ENCODE data around the gene MYD88. TPM values are rescaled to one million over a fixed set of nuclear protein-coding genes. Genes with fewer than 3 reads are reported as not detected.

The MYD88 gene
- 100 to 1,000 TPM in 3 of 6 donors, 10 to 100 TPM in 3; 82.4 to 136 (median 102) TPM for polyA plus RNA-seq (ENCODE audit: low read depth in 6 of 6)

DNA sequence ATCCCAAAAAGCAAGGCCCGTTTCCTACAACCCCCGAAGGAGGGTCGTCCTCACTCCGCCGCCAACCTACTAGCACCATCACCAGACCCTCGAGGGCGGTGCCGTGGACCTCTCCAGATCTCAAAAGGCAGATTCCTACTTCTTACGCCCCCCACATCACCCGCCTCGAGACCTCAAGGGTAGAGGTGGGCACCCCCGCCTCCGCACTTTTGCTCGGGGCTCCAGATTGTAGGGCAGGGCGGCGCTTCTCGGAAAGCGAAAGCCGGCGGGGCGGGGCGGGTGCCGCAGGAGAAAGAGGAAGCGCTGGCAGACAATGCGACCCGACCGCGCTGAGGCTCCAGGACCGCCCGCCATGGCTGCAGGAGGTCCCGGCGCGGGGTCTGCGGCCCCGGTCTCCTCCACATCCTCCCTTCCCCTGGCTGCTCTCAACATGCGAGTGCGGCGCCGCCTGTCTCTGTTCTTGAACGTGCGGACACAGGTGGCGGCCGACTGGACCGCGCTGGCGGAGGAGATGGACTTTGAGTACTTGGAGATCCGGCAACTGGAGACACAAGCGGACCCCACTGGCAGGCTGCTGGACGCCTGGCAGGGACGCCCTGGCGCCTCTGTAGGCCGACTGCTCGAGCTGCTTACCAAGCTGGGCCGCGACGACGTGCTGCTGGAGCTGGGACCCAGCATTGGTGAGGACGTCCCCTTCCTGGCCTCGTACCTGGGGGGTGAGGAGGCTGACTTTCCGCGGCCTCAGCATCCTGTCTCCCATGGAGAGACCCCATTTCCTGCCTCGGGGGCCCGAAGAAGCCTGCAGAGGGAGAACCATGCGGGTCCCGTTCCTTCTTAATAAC is at the start of gene MYD88:
MYD88 (plus strand) TSS at position 313 of the 842 bp plus-strand sequence; CDS start at position 353, 40 bp downstream.
- peak; percentile 62 to 69 for ATAC-seq (ENCODE audit: low read depth in 2 of 2)
- H3K9me3 Mint-ChIP-seq = no peaks in the 10 kb centered on the region
- H3K4me3 Mint-ChIP-seq = peak within 1 kb of the TSS; percentile 86 to 99 (median 94)
- H3K27me3 Mint-ChIP-seq = no peaks in the 10 kb centered on the region
- peaks cover 58 to 72% (median 70%) of the 10 kb centered on the region in 3 donors for H3K4me1 Mint-ChIP-seq
- peak; percentile 89 for DNase-seq
- H3K36me3 Mint-ChIP-seq = peaks cover 10 to 20% of the 10 kb centered on the region in 2 donors
- H3K27ac Mint-ChIP-seq = peak within 1 kb of the TSS; percentile 87 to 99 (median 98)

GRCh38 chr3:38089163-38089562 is 49.3 kb upstream of the MYD88 start:
- DNase-seq = no peak
- Mint-ChIP-seq H3K4me1 (peaks cover 0 to 7% (median 0%) of the 10 kb centered on the region in 3 donors), H3K4me3 (no peak overlapping the region), H3K27me3 (no peaks in the 10 kb centered on the region), H3K36me3 (peaks cover 0 to 6% of the 10 kb centered on the region in 2 donors), H3K27ac (no peak overlapping the region), H3K9me3 (peaks cover 2 to 13% (median 6%) of the 10 kb centered on the region in 7 donors)
- ATAC-seq (ENCODE audit: low read depth in 2 of 2) = no peak

DNA sequence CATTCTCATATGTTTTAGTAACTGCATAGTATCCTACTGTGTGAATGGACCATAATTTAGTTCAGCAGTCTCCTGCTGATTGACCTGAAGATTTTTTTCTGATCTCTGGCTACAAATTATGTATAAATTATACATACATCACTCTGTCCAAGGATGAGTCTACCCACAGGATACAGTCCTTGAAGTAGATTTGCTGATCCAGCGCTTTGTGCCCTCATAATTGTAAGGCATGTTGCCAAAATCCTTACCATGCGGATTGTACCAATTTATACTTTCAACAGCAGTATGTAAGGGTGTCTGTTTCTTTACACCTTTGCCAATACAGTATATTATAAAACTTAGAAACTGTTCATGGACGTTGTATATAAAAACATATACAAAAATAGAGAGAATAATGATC is 48.0 kb upstream of the MYD88 start:
- ATAC-seq (ENCODE audit: low read depth in 2 of 2) = no peak
- Mint-ChIP-seq H3K9me3 (no peaks in the 10 kb centered on the region), H3K36me3 (no peaks in the 10 kb centered on the region), H3K27ac (peak overlapping the region in 1 of 6 donors; percentile 3), H3K27me3 (no peaks in the 10 kb centered on the region), H3K4me3 (no peak overlapping the region), H3K4me1 (no peaks in the 10 kb centered on the region)
- no peak for DNase-seq

DNA sequence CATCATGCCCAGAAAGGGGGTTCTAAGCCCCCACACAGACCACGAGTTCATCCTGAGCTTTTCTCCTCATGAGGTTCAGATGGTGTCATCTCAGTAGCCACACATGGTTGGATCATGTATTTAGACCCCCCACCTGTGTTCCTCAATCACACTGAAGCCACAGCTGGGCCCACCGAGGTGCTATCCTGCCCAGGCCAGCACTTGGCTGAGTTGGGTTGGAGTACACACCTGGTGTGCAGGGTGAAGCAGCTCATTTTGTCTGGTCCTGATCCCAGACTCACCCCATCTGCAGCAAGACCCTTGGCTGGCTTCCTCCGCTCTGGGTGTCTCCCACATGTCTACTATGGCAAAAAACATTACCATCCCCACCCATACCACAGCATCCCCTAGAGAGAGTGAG is 43.5 kb upstream of the MYD88 start:
- no peak for ATAC-seq (ENCODE audit: low read depth in 2 of 2)
- Mint-ChIP-seq H3K27ac (no peak overlapping the region), H3K4me3 (no peak overlapping the region), H3K27me3 (peaks cover 0 to 19% (median 18%) of the 10 kb centered on the region in 3 donors), H3K4me1 (no peaks in the 10 kb centered on the region), H3K9me3 (no peaks in the 10 kb centered on the region), H3K36me3 (no peaks in the 10 kb centered on the region)
- no peak for DNase-seq

DNA sequence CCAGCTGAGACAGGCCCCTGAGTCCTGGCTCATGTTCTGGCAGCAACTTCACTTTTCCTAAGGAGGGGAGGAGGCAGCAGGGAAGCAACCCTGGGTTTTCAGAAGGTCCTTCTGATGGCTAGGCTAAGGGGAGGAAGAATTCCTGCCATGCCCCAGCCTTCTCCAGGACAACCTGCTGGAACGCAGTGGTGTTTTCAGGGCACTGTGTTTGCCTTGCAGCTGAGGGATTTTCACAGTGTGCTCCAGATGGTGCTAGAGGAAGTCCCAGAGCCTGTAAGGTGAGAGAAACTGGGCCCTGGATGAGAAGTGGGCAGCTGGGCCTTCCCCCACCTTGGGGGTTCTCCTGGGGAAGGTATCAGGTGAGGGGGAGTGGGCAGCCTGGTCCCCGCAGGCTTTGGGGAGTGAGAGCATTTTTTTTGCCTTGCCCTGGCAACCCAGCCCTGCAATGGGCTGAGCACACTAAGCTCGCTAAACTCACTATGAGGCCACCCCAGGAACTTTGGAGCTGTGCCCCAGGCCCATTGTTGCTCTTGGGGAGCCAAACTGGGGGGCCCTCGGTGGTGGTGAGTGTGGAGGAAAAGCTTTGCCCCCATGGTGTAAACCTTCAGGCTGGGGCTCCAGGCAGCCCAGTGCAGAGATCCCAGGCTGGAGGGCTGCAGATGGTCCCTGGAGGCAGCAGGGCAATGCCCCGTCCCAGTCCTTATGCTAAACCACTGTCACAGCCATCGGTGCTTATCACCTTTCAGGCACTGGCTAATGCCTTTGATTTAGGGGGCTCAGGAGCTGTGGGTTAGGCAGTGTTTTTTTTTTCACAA is 42.6 kb upstream of the MYD88 start:
- Mint-ChIP-seq H3K27ac (no peak overlapping the region), H3K4me3 (no peak overlapping the region), H3K36me3 (no peaks in the 10 kb centered on the region), H3K27me3 (peaks cover 0 to 21% (median 21%) of the 10 kb centered on the region in 3 donors), H3K4me1 (no peaks in the 10 kb centered on the region), H3K9me3 (no peaks in the 10 kb centered on the region)
- ATAC-seq (ENCODE audit: low read depth in 2 of 2) (no peak), DNase-seq (no peak)

DNA sequence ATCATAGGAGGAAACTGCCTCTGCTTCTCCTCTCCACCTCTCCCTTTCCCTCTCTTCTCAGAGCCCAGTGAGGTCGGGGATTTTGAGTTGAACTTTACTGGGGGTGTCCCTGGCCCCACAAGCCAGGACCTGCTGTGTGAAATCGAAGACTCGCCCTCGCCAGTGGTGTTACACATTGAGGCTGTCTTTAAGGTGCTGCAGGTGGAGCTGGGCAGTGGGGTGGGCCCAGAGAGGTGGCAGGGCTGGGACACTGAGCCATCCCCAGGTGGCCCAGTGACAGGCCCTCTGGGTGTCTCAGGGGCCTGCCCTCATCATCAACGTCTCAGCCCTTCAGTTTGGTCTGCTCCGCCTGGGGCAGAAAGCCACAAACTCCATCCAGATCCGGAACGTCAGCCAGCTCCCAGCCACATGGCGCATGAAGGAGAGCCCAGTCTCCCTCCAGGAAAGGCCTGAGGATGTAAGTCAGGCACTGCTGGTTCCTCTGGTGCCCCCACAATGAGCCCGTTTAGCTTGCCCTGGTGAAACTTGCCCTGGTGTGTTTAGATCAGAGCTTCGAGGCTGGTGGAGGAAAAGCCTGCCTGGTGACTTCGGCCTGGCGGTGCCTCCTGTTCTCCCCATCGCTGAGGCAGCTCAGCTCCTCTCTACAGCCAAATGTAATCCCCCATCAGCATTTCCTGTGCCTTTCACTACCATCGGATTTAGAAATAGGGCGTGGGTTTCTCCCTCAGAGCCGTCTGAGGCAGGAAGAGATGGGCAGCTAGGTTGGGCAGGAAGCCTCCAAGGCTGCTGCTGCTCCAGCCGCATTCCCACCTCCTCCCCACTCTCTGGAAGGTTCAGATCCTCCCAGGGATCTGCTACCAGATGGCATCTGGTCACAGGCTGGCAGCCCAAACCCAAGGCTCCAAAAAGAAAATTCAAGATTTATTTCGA is 40.8 kb upstream of the MYD88 start:
- no peaks in the 10 kb centered on the region for H3K9me3 Mint-ChIP-seq
- ATAC-seq (ENCODE audit: low read depth in 2 of 2) (no peak), DNase-seq (no peak)
- H3K27ac Mint-ChIP-seq = no peak overlapping the region
- H3K4me1 Mint-ChIP-seq = peaks cover 8 to 9% (median 8%) of the 10 kb centered on the region in 3 donors
- H3K27me3 Mint-ChIP-seq = peaks cover 0 to 21% (median 21%) of the 10 kb centered on the region in 3 donors
- H3K4me3 Mint-ChIP-seq = no peak overlapping the region
- no peaks in the 10 kb centered on the region for H3K36me3 Mint-ChIP-seq

- Mint-ChIP-seq H3K27ac (peak overlapping the region in 1 of 6 donors; percentile 43), H3K4me3 (no peak overlapping the region), H3K27me3 (peaks cover 0 to 21% (median 21%) of the 10 kb centered on the region in 3 donors), H3K4me1 (peaks cover 8 to 12% (median 12%) of the 10 kb centered on the region in 3 donors), H3K36me3 (no peaks in the 10 kb centered on the region), H3K9me3 (no peaks in the 10 kb centered on the region)
- no peak for DNase-seq
- no peak for ATAC-seq (ENCODE audit: low read depth in 2 of 2)
These were observed 40.1 kb upstream of the MYD88 start for GRCh38 chr3:38098376-38098723.

DNA sequence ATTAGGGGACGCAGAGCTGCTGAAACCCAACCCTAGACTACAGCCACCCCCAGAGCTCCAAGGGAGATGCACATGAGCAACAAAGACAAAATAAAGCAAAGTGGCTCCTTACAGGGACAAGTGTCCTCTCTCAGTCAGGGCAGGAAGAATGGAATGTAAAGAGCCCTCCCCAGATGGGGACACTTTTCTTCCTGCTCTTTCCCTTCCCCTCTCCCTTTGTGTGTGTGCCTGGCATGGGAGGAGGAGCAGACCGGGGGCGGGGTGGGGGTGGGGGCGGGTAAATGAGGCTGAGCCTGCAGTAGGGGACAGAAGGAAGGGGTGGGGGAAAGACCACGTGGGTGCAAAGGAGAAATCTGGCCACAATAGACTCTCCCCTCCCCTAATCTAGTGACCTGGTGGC is 38.9 kb upstream of the MYD88 start:
- no peak overlapping the region for H3K4me3 Mint-ChIP-seq
- H3K9me3 Mint-ChIP-seq = peaks cover 0 to 4% (median 2%) of the 10 kb centered on the region in 7 donors
- H3K36me3 Mint-ChIP-seq = peaks cover 1 to 2% of the 10 kb centered on the region in 2 donors
- DNase-seq = no peak
- H3K27me3 Mint-ChIP-seq = peaks cover 0 to 23% (median 21%) of the 10 kb centered on the region in 3 donors
- peaks cover 8 to 12% (median 12%) of the 10 kb centered on the region in 3 donors for H3K4me1 Mint-ChIP-seq
- no peak overlapping the region for H3K27ac Mint-ChIP-seq
- no peak for ATAC-seq (ENCODE audit: low read depth in 2 of 2)

DNA sequence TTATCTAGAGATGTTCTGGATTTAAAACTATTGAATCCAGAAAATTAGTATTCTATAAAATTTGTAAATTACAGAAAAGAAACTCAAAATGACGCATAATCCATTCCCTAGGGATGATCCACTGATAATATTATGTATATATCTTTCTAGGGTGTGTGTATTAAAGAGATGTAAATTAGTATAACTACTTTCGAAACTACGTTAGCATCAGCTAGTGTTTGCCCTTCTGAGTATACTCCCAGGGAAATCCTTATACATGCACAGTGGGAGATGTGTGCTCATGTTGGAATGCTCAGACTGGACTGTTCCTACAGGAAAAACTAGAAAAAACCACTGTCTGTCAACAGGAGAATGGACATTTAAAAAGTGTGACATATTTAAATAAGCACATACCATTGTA is 38.0 kb upstream of the MYD88 start:
- Mint-ChIP-seq H3K4me3 (no peak overlapping the region), H3K4me1 (peaks cover 8 to 12% (median 12%) of the 10 kb centered on the region in 3 donors), H3K27ac (no peak overlapping the region), H3K9me3 (peaks cover 5 to 11% (median 8%) of the 10 kb centered on the region in 7 donors), H3K27me3 (peaks cover 0 to 33% (median 30%) of the 10 kb centered on the region in 3 donors), H3K36me3 (peaks cover 5 to 12% of the 10 kb centered on the region in 2 donors)
- ATAC-seq (ENCODE audit: low read depth in 2 of 2) = no peak
- DNase-seq = no peak

DNA sequence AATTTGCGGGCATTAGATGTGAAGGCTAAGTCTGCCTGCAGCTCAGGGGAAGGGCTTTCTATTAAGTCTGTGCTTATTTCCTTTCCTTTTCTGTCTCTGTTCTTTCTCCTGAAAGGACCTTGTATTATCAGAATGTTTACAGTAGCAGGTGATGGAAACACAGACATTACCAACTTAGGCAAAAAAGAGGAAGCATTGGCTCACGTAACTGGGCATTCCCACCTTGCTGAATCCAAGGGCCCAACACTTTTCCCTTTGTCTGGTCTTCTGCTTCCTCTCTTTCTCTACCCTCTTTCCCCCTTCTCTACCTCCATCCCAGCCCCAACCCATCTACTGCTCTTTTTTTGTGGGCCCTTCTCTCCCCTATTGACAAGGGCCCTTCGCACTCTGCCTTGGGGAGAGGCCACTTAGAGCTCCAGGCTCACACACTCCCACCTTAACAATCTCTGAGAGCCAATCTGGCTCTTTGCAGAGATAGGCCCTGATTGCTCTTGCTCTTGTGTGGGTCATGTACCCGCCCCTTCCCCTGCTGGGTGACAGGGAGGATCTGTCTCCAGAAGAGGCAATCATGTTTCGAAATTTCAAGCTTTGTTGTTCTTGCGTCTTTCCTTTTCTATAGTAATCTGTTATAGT is 36.5 kb upstream of the MYD88 start:
- H3K4me3 Mint-ChIP-seq = no peak overlapping the region
- H3K4me1 Mint-ChIP-seq = peaks cover 8 to 12% (median 12%) of the 10 kb centered on the region in 3 donors
- DNase-seq (no peak), ATAC-seq (ENCODE audit: low read depth in 2 of 2) (no peak)
- peaks cover 5 to 18% of the 10 kb centered on the region in 2 donors for H3K36me3 Mint-ChIP-seq
- H3K27me3 Mint-ChIP-seq = peaks cover 0 to 35% (median 33%) of the 10 kb centered on the region in 3 donors
- H3K27ac Mint-ChIP-seq = peak overlapping the region in 1 of 6 donors; percentile 69
- peaks cover 8 to 19% (median 11%) of the 10 kb centered on the region in 7 donors for H3K9me3 Mint-ChIP-seq

DNA sequence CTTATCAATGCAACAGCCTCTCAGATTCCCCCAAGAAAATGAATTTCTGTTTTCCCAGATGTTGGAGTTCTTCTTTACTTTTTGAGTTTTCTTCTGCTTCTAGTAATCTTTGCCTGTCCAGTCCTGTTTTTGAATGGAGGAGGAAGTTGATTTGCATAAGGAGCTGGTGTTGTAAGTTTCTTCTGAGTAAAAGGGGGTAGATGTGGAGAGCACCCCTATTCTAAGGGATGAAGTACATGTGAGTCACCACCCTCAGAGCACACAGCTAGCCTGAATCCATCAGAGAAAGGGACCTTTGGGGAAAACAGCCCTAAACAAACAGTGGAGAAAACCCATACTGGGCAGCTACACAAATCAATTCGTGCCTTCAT is 36.0 kb upstream of the MYD88 start:
- ATAC-seq (ENCODE audit: low read depth in 2 of 2) = no peak
- no peak overlapping the region for H3K27ac Mint-ChIP-seq

GRCh38 chr3:38105525-38105924 is 32.9 kb upstream of the MYD88 start:
- no peak overlapping the region for H3K27ac Mint-ChIP-seq
- H3K9me3 Mint-ChIP-seq = peaks cover 8 to 19% (median 11%) of the 10 kb centered on the region in 7 donors
- no peak overlapping the region for H3K4me3 Mint-ChIP-seq
- H3K4me1 Mint-ChIP-seq = peaks cover 8 to 12% (median 12%) of the 10 kb centered on the region in 3 donors
- ATAC-seq (ENCODE audit: low read depth in 2 of 2) (no peak), DNase-seq (no peak)
- H3K36me3 Mint-ChIP-seq = peaks cover 5 to 18% of the 10 kb centered on the region in 2 donors
- peaks cover 4 to 14% (median 12%) of the 10 kb centered on the region in 3 donors for H3K27me3 Mint-ChIP-seq

More for the DNA sequence above, 36.0 kb upstream of the MYD88 start:
- Mint-ChIP-seq H3K9me3 (peaks cover 8 to 19% (median 11%) of the 10 kb centered on the region in 7 donors), H3K36me3 (peaks cover 5 to 18% of the 10 kb centered on the region in 2 donors), H3K27me3 (peaks cover 2 to 35% (median 33%) of the 10 kb centered on the region in 3 donors), H3K4me3 (no peak overlapping the region), H3K4me1 (peaks cover 8 to 12% (median 12%) of the 10 kb centered on the region in 3 donors)
- DNase-seq = no peak

All from naive B cell (primary cell).